ENCODE measurements around the gene ZNF138.

Gene ZNF138

DNA sequence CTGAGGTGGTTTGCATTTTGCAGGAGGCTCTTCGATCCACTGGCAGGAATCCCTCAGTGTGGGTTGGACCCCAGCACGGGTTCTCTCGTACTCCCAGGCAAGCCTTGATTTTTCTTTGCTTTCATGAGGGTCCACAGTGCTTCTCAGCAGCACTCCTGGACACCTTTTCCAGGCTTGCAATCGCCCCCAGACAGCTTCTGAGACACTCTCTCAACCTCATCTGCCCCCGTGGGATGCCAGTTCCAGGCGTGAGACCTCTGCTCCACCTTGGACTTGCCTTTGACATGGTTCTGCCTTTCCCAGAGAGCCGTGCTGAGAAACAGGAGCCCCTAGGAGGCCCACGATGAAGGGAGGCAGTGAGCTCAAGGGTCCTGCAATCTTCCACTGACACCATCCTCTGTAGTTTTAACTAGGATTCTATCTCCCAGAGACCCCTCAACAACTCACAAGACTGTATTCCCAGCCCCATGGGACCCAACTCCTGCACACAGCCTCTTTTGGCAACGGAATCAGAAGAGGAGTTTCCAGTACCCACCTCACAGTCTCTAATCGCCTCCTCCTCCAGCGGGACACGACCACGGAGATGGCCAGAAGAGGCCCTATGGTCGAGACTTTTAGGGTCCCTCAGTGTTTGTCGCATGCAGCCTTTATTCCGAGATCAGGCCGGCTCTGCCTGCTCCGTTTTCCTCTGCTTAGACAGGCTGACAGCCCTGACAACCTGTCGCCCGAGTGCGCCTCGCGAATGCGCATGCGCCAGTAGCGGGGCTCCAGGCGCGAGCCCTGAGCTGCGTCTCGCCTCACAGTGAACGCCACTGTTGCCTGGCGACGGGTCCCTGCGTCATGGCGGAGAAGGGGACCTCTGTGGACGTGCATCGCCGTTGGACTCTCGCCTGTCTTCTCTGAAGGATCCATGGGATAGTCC lies 82.8 kb downstream of the ZNF138 start:
- DNase-seq, result peak; percentile 55

DNA sequence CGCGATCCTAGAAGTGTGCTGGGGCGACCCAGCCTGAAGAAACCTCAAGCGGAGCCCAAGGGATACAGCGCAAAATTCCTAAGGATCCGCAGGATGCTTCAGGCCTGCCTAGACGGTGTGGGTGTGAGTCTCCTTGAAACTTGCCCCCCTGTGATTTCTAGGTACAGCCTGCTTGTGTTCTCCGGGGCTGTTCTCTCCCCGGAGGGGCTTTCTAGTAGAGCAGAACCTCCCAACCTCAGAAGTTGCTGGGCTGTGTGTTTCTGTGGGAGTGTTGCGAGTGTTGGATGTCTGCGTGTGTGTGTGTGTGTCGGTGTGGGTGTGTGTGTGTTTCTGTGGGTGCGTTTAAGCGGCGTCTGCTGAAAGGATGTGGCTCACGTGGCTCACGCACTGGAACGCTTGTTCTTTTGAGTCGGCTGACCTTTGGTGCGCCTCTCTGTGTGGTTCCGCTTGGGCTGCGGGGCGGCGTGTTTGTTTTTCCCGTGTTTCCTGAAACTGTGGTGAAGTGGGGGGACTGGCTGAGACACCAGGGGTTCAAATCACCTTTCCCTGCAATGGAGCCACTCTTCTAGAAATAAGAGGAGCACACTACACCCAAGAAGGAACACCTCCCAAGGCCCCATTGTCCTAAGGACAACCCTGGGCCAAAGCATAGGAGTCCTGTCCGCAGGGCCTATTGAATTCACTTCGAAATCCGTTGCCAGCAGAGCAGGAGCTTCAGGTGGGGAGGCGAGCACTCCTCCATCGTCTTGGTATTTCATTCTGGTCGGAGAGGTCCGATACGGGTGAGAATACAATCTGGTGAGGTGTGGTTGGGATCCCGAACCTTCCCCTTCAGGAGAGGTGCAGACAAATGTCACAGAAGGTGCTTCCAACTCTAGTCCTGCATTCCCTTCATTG lies 83.7 kb downstream of the ZNF138 start:
- no peak for DNase-seq

DNA sequence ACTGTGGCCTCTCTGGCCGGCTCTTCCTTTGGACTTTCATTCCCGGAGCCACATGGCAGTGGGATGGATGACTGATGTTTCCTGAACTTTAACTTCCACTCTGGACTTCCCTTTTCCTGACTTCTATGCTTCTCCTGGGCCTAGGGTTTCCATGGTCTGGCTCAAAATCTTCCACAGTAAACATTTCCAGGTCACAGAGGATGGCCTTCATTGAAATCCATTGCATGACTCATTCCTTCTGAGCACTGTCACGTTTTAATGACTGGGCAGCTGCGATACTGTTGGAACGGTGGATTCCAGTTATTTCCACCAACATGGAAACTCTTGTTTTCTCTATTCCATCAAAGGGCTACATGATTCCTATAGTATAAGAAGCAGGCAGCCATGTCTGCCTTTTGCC lies 84.5 kb downstream of the ZNF138 start:
- no peak for DNase-seq

DNA sequence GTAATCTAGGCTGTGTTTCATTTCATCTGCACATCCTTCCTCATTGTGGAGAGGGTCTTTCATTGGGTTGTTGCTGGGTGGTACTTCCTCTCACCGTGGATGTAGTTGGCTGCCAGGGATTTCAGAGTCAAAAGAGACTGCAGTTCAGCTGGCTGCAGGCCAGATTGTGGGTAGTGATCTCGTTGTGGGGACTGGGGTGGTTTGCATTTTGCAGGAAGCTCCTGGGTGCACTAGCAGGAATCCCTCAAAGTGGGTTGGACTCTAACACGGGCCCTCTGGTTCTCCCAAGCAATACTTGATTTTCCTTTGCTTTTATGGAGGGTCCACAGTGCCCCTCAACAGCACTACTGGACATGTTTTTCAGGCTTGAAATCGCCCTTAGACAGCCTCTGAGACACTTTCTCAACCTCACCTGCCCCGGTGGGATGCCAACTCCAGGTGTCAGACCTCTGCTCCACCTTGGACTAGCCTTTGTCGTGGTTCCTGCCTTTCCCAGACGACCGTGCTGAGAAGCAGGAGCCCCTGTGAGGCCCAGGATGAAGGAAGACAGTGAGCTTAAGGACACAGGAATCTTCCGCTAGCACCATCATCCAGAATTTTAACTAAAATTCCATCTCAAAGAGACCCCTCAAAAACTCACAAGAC lies 85.0 kb downstream of the ZNF138 start:
- DNase-seq, result no peak

DNA sequence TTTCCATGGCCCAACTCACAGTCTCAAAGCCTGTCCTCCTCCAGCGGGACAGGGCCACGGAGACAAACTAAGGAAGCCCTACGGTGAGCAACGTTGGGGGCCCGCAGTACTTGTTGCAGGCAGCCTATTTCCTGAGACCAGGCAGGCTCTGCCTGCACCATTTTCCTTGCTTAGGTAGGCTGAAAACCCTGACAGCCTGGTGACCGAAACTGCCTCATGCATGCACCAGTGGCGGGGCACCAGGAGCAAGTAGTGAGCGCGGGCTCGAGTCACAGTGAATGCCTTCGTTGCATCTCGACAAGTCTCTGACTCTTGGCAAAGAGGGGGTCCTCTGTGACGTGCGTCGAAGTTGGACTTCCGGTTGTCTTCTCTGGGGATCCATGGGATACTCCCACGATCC lies 85.6 kb downstream of the ZNF138 start:
- no peak for DNase-seq

DNA sequence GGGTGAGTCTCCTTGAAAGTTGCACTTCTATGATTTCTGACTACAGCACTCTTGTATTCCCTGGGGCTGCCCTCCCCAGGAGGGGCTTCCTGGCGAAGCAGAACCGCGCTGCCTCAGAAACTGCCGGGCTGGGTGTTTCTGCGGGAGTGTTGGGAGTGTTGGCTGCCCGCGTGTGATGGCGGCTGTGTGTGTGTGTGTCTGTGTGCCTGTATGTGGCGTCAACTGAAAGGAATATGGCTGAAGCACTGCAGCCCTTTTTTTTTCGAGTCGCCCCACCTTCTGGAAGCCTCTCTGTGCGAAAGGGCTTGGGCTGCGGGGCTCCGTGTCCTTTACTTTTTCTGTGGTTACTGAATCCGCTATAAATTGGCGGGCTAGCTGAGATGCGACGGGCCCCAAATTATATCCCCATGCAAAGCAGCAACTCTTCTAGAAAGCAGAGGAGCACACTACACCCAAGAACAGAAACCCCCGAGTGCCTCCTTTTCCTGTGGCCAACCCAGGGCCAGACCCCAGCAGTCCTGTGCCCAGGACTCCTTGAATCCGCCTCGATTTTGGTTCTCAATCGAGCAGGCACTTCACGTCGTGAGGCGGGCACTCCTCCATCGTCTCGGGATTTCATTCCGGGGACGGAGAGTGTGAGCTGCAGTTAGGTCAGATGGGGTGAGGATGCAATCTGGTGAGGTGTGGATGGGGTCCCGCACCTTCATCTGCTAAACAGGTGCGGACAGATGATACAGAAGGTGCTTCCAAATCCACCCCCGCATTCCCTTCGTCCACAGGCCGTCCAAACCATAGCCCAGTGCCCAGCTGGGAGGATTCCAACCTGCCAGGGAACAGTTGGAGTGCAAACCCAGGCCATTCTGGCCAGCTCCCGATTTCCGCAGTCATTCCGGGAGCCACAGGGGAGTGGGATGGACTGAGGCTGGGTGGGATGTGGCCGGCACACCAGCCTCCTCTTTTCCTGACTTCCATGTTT lies 86.4 kb downstream of the ZNF138 start:
- no peak for DNase-seq

DNA sequence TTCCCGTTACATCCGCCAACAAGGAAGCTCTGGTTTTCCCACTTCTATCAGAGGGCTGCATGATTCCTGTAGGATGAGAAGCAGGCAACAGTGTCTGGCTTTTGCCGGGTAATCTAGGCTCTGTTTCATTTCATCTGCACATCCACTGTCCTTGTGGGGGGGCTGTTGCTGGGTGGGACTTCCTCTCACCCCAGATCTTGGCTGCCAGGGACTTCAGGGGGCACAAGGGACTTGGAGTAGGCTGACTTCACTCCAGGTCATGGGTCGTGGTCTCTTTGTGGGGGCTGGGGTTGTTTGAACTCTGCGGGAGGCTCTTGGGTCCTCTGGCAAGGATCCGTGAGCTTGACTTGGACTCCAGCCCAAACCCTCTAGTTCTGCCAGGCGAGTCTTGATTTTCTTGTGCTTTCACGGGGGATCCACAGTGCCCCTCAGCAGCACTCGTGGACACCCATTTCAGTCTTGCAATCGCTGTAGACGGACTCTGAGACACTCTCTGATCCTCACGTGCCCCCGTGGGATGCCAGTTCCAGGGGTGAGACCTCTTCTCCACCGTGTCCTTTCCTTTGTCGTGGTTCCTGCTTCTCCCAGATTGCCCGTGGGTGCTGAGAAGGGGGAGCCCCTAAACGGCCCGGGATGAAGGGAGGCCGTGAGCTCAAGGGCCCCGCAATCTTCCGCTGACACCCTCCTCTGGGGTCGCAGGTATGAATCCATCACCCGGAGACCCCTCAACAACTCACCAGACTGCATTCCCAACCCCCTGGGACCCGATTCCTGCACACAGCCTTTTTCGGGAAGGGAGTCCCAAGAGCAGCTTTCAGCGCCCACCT lies 87.4 kb downstream of the ZNF138 start:
- DNase-seq, result no peak

DNA sequence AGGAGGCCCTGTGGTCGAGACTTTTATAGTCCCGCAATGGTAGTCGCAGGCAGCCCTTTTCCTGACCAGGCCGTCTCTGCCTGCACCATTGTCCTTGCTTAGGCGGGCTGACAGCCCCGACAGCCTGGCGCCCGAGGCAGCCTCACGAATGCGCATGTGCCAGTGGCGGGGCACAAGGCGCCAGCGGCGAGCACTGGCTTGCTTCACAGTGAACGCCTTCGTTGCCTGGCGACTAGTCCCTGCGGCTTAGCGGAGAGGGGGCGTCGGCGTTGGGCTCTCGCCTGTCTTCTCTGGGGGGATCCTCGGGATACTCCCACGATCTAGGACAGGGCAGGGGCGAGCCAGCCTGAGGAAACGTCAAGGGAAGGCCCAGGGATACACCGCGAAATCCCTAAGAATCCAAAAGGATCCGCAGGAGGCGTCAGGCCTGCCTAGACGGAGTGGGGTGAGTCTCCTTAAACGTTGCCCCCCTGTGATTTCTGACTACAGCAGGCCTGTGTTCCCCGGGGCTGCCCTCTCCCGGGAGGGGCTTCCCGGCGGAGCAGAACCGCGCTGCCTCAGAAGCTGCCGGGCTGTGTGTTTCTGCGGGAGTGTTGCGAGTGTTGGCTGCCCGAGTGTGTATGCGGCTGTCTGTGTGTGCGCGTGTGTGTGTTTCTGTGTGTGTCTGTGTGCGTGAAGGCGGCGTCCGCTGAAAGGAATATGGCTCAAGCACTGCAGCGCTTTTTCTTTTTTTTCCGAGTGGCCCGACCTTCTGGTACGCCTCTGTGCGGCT lies 88.3 kb downstream of the ZNF138 start:
- peak; percentile 73 for DNase-seq
